Daoy (cell line): Measurements from ENCODE around the gene HBB. TPM values are rescaled to one million over a fixed set of nuclear protein-coding genes. Genes with fewer than 3 reads are reported as not detected.
A peak's percentile ranks its signal among the peaks of the same experiment; 100 is the strongest.

Experiments used
- DNase-seq: peaks from one replicate; pipeline ENCODE4 v3.0.0-alpha.2; 2015; ENCODE audit warnings: low read depth
- total RNA-seq: library from RNA; depleted of rRNA; stranded (reverse); fragments of >200 nt; shearing (Covaris generic); gene quantifications from 2 replicates; pipeline ENCODE4 v1.2.3, GENCODE V29; 2014; rRNA removed

The HBB gene
- total RNA-seq, 1 experiment from 2014 or later = not detected

DNA sequence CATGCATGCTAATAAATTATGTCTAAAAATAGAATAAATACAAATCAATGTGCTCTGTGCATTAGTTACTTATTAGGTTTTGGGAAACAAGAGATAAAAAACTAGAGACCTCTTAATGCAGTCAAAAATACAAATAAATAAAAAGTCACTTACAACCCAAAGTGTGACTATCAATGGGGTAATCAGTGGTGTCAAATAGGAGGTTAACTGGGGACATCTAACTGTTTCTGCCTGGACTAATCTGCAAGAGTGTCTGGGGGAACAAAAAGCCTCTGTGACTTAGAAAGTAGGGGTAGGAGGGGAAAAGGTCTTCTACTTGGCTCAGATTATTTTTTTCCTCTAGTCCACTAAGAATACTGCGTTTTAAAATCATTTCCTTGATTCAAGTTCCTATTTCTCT is 810 bp upstream of the HBB start:
- DNase-seq = no peak

DNA sequence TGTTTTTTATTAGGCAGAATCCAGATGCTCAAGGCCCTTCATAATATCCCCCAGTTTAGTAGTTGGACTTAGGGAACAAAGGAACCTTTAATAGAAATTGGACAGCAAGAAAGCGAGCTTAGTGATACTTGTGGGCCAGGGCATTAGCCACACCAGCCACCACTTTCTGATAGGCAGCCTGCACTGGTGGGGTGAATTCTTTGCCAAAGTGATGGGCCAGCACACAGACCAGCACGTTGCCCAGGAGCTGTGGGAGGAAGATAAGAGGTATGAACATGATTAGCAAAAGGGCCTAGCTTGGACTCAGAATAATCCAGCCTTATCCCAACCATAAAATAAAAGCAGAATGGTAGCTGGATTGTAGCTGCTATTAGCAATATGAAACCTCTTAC is 1.4 kb downstream of the HBB start:
- no peak for DNase-seq

- DNase-seq = no peak
Measured at GRCh38 chr11:5224538-5225479, 2.1 kb downstream of the HBB start.

- DNase-seq = no peak
Measured at GRCh38 chr11:5223686-5224085, 3.2 kb downstream of the HBB start.

GRCh38 chr11:5223146-5223545 is 3.7 kb downstream of the HBB start:
- DNase-seq = no peak

- DNase-seq = no peak
Measured at GRCh38 chr11:5210376-5210885, 16.4 kb downstream of the HBB start.

- peak; percentile 26 for DNase-seq
Measured at GRCh38 chr11:5204787-5205186, 22.1 kb downstream of the HBB start.

DNA sequence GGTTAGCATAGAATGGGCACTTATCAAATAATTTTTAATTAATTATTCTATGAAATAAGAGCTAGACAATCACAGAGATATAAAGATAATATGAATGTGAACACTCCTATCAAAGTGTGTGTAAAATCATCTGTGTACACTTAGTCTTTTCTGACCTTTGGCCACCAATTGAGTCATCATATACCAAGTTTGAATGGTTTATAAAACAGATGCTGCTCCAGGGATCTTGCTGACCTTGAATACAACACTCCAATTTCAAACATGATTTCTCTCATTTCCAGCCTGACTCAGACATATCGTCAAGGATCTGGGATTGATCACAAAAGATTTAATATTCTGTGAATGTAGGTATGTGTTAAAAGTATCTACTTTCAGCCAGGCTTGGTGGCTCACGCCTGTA is 23.5 kb downstream of the HBB start:
- DNase-seq = no peak

GRCh38 chr11:5200582-5200981 is 26.3 kb downstream of the HBB start, which contains the start of gene OR51V1:
OR51V1 (minus strand) TSS chr11:5200682; CDS start chr11:5200682, 0 bp downstream.
- no peak for DNase-seq

GRCh38 chr11:5198285-5198684 is 28.6 kb downstream of the HBB start:
- no peak for DNase-seq

GRCh38 chr11:5197536-5197935 is 29.3 kb downstream of the HBB start:
- DNase-seq = no peak

DNA sequence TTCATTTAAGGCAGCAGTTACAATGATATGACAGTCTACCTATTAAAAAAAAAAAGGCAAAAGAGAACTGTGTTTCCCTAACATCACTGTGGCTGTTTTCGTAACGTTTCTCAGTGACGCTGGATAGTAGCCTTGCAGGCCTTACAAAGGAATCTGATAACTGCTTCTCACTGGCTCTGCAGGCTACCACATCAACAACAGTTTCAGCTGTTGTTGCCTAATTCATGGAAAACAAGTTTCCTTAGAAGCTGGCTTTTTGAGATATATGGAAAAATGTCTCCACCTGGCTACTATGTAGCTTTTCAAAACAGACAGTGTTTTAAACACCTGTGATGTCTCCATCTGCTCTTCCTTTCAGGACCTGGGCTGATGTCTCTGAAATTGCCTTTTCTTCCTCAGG is 30.1 kb downstream of the HBB start:
- DNase-seq = no peak

DNA sequence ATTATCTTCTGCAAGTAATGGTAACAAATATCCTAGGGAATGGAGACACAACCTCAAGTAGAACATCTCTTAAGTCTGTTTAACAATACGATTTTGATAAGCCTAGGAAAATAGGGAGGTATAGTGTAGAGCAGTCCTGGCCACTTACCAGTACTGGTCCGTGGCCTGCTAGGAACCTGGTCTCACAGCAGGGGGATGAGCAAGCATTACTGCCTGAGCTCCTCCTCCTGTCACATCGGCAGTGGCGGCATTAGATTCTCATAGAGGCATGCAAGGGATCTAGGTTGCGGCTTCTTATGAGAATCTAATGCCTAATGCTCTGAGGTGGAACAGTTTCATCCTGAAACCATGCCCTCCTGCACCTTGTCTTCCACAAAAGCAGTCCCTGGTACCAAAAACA is 30.8 kb downstream of the HBB start:
- no peak for DNase-seq

DNA sequence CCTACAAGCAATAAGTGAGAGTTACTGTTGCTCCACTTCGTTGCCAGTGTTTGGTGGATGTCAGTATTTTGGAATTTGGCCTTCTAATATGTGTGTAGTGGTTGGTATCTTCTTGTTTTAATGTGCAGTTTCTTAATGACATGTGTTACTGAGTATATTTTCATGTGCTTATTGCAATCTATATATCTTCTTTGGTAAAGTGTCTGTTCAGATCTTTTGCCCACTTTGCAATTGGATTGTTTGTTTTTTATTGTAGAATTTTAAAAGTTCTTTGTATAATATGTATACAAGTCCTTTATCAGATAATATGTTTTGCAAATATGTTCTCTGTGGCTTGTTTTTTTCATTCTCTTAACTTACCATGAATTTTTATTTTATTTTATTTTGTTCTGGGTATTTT is 34.1 kb downstream of the HBB start:
- no peak for DNase-seq

DNA sequence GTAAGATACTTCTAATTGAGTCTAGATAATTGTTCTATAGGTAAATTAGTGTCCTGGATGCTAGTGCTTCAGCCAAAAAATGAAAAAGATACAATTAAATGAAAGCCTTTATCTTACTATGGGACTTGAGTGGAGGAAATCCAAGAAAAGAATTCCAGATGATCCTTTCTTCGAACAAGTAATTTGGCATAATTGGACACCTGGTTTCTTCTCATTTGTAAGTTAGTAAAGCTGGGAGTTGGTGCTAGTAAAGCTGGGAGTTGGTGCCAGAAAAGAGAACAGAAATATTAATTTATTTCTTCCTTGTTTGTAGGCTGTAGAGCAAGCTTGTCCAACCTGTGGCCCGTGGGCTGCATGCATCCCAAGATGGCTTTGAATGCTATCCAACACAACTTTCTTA is 38.7 kb downstream of the HBB start:
- DNase-seq = no peak

DNA sequence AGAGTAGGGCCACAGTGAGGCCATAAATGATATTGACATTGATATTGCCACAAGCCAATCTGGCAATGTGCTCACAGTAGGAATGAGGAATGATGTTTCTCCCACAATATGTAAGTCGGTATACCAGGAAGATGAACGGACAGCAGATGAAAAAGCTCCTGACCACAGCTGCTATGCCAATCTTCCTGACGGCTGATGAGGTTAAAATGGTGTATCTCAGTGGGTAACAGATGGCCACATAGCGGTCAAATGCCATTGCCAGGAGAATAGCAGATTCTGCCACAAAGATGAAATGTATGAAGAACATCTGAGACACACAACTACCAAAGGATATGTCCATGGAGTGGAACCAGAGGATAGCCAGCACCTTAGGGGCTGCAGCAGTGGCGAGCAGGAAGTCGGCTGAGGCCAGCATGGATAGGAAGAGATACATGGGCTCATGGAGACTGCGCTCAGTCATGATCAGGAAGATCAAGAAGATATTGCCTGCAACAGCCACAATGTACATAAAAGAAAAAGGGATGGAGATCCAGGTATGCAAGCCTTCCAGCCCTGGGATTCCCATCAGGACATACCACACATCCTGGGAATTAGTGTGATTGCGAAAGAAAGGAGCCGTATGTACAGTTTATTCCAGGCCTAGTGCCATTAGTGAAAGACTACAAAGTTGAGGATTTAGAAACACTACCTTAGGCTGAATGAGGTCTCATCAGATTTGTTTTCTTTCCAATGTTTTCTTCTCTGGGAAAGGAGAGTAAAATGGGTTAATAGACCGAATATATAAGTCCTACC is 48.6 kb downstream of the HBB start:
- DNase-seq = no peak

Other genes starting within 250 kb of the HBB start
- not detected in 2 replicates for gene OR51L1, start 232.2 kb downstream of the HBB start, total RNA-seq
- not detected in 2 replicates for gene OR52J3, start 180.5 kb downstream of the HBB start, total RNA-seq
- not detected in 2 replicates for gene OR52E2, start 167.4 kb downstream of the HBB start, total RNA-seq
- not detected in 2 replicates for gene OR52E1, start 157.5 kb downstream of the HBB start, total RNA-seq
- not detected in 2 replicates for gene OR52A5, start 88.7 kb downstream of the HBB start, total RNA-seq
- gene OR52A1, start 72.3 kb downstream of the HBB start, total RNA-seq = under 0.01 TPM in 1 of 2 replicates, not detected in the other
- gene OR51V1, start 26.4 kb downstream of the HBB start, total RNA-seq = not detected in 2 replicates
- not detected in 2 replicates for gene HBD, start 7.4 kb upstream of the HBB start, total RNA-seq
- not detected in 2 replicates for gene HBG1, start 22.8 kb upstream of the HBB start, total RNA-seq
- gene HBG2, start 27.7 kb upstream of the HBB start, total RNA-seq = not detected in 2 replicates
- gene HBE1, start 42.9 kb upstream of the HBB start, total RNA-seq = 0.42 and 1.4 TPM in 2 replicates
- not detected in 2 replicates for gene OR51B4, start 74.9 kb upstream of the HBB start, total RNA-seq
- gene OR51B2, start 97.2 kb upstream of the HBB start, total RNA-seq = not detected in 2 replicates
- 0.11 TPM in 1 of 2 replicates, not detected in the other for gene OR51B5, start 116.5 kb upstream of the HBB start, total RNA-seq
- gene OR51B6, start 124.4 kb upstream of the HBB start, total RNA-seq = not detected in 2 replicates
- not detected in 2 replicates for gene OR51M1, start 156.7 kb upstream of the HBB start, total RNA-seq
- gene OR51Q1, start 195.0 kb upstream of the HBB start, total RNA-seq = not detected in 2 replicates
- not detected in 2 replicates for gene OR51I1, start 214.4 kb upstream of the HBB start, total RNA-seq
- gene OR51I2, start 222.3 kb upstream of the HBB start, total RNA-seq = not detected in 2 replicates